GM18951 (cell line): ENCODE results near the gene ITPRID2.

Experiments
- POLR2A ChIP-seq: IDR thresholded peaks from 4 replicates; pipeline ENCODE4 v1.6.1; 2011; ENCODE audit warnings: mild to moderate bottlenecking; ENCODE audit not compliant: insufficient read length, insufficient read depth; ENCODE audit errors: extremely low read depth
- in situ Hi-C: fragments of 300-500 bp; cut with MboI; formaldehyde crosslinking; loops from one replicate; pipeline ENCODE4 v1.12.0; 2022; ENCODE audit warnings: low sequenced_read_pairs, mixed read lengths, inconsistent platforms; ENCODE audit not compliant: unreplicated experiment

The ITPRID2 gene

DNA sequence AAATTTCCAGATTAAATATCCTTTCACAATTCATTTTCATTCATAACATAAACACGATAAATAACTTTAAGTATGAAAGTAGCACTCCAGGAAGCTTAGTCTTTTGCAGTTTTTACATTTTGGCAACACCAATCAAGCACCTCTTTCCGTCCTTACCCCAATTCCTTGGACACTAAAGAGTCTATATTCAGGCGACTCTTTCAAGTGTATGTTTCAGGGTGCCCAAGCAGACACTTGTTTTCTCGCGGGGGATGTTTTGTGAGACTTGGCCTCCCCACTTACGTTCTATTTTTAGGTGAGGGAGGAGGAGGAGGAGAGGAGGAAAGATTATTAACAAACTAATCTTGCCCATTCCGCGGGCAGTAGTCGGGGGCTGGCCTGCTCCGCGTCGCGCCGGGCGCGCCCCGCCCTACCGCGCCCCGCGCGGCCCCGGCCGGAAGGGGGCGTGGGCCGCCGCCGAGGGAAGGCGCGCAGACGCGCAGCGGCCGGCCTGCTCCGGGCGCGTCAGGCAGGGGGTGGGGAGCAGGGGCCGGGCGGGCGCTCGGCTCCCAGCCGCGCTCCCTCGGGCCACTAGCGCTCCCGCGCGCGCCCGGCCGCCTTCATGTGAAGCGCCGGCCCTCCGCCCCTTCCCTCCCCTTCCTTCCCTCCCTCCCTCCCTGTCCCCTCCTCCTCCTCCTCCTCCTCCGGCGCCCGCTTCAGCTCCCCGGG lies at the start of gene ITPRID2:
Gene ITPRID2 (plus strand): TSS at position 473 of the 708 bp plus-strand sequence. CDS start 337 bp downstream, outside the sequence.
- no peak for TF ChIP-seq POLR2A
- in situ Hi-C loops: no loop called here

DNA sequence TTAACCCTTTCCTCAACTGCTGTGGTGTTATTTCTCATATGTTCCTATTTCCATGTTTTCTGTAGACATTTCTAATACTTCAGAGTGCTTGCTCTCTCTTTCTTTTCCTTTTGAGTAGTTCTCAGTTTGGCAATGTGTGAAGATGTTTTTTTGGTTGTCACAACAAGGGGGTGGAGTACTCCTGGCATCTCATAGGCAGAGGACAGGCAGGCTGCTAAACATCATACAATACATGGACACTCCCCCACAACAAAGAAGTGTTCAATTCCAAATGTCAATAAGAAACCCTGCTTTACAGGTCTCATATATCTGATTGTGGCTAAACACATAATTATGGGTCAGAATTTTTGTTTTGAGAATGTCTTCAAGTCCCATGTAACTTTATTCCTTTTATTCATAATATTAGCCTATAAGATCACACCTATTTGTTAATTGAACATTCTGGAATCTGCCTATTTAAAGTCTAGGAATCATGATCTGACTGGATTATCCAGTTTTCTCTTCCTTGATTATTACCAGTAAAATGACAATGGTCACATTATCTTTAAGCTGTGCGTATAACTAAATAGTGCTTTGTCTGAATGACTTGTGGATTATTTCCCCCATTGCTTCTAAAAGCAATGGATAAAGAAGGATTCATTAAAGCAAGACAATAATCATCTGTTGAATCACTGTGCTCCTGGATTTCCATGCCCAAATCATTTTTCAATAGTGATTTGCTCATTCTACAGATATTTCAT lies 46.8 kb upstream of the ITPRID2 start:
- in situ Hi-C loops: no loop called here
- no peak for TF ChIP-seq POLR2A

DNA sequence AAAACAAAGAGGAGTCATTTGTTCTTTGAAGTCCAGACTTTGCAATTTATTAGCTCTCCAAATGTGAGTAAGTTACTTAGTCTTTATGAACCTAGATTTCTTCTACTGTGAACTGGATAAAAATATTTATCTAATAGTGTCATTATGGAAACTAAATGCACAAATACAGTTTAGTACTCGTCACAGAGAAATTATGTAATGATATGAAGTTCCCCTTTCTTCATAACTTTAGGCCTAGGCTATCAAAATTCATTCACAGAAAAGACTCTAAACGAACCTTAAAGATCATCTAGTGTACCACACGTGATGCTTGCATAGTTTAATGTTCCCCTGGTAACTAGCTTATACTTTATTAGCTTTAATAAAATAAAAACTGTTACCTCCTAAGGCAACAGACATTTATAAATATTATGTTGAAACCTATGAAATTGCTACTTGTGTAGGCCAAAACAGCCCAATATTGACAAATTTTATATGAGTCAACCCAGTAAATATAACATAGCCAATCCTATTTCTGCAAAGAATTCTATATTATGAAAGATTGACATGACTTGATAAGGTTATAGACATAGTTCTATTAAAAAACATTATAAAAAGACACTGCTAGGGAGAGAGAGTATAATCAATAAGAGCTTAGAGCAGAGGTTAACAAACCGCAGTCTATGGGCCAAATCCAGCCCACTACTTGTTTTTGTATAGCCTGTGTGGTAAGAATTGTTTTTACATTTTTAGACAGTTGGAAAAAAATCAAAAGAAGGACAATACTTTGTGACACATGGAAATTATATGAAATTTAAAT lies 44.9 kb upstream of the ITPRID2 start:
- in situ Hi-C loops: no loop called here
- TF ChIP-seq POLR2A: no peak

DNA sequence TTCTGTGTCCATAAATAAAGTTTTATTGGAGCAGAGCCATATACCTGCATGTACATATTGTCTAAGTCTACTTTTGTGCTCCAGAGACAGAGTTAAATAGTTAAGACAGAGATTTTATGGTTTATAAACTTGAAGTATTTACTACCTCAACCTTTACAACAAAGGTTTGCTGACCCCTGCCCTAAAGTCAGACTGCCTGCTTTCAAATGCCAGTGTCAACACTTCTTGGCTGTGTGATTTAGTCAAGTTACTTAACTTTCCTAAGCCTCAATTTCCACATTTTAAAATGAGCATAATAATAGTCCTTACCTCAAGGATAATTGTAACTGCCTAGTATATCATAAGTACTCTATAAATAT lies 44.4 kb upstream of the ITPRID2 start:
- in situ Hi-C loops: no loop called here
- no peak for TF ChIP-seq POLR2A

DNA sequence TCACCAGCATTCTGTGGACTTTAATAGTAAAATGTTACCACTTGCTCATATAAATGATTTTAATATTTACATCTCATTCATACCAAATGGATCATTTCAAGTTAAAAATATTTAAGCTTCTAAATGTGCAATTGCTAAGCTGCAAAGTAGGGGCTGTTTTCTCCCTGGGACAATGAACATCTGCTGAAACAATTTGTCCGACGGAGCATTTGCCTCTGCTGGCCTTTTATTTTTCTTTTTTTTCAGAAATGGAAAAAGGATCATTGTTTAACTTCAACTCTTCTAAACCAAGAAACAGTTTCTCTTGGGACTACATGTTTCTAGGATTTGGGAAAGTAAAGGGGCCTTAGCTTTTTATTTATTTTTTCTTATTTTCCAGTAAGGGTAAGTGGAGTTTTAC lies 43.8 kb upstream of the ITPRID2 start:
- TF ChIP-seq POLR2A: no peak
- in situ Hi-C loops: no loop called here

DNA sequence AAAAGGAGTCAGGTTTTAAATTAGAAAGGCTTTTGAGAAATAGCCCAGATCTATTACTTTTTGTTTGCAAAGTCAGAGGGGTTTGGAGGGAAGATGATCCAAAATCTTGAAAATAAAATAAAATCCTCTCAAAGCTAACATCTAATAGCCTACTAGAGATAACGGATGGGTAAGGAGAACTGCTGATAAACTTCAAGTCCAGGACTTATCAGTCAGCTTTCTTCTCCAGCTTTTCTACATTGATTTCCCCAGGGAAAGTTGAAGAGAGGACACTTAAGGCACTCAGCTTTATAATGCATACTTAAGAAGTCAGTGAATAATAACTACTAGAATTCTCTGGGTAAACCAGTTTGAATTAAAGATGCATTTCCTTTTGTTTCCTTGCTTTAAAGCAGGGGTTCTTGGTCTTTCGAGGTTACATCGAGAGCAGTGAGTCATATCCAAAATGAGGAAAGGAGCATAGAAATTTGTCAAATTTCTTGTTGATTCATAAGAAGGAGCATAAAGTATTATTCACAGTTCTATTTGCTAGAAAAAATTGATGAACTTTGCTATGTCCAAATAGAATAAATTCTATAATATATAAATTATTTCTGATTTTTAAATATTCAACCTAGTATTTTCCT lies 43.2 kb upstream of the ITPRID2 start:
- no peak for TF ChIP-seq POLR2A
- in situ Hi-C loops: no loop called here

DNA sequence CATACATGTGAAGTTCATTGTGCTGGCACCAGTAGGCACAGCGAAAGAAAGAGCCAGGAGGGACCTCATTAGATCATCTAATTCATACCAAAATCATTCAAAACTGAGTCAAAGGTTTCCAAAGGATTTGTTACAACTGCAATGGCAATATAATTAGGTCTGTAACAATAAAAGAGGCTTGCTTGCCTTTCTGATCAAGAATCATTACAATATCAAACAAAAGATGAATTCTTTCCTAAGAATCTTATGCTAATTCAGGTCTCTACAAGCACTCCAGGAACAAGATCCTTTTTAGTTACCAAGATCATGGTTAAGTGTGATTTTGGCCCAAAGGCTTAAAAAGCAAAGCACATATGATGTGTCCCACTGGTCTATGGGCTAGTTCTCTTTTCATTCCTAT lies 41.9 kb upstream of the ITPRID2 start:
- no peak for TF ChIP-seq POLR2A
- in situ Hi-C loops: no loop called here

DNA sequence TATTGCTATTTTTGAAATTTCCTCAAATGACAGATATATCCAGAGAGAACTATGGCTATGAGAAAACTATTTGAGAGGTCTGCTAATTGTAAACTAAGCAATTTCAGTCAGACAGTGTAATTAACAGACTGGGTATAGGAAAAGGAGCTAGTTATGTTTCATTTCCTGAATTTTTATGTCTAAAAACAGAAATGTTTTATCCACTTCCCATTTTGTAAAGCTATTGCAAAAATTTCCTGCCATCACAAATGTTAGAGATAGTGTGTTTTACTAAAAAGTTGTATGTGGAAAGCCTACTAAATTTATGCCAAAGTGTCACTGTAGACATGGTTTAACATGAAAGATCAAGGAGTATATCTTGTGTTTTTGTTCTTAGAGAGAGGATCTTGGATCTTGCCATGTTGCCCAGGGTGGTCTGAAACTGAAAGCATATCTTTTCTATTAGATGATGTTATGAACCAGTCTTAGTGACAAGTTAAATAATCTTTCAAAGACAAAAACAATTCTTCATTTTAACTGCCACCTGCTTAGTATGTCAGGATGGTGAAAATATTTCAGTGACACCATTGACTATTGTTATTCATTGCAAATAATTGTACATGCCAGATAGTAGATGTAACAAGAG lies 40.5 kb upstream of the ITPRID2 start:
- no peak for TF ChIP-seq POLR2A
- in situ Hi-C loops: no loop called here

DNA sequence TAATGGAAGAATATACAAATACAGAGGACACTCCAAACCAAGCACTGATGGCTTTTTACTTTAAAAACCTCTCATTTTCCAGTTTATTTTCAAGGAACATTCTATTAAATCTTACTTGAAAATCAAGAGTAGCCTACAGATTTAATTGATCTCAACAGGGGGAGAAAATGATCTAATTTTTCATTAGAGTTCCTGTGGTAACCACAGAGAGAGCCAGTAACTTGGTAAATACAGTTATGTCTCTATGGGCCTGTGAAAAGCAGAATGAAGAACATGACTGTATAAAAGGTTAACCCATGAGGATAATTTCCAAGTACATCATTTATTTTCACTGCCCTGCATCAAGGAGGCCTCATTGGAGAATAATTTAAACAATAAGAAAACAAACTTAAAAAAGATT lies 39.8 kb upstream of the ITPRID2 start:
- TF ChIP-seq POLR2A: no peak
- in situ Hi-C loops: no loop called here

DNA sequence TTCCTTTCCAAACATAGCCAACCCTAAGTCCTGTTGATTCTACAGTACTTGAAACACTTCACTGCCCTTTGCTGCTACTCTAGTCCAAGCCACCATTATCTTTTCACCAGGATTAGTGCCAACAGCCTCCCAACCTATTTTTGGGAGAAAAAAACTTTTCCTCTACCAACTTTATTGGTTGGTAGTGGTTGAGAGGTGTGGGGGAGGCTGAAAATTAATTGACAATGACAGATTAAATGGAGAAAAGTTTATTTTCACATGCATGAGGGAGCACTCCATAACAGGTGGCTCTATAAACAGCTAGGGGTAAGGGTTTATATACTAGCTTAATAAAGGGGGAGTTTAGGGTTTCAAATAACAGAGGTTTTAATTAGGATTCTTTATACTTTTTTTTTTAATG lies 37.8 kb upstream of the ITPRID2 start:
- in situ Hi-C loops: no loop called here
- TF ChIP-seq POLR2A: no peak

DNA sequence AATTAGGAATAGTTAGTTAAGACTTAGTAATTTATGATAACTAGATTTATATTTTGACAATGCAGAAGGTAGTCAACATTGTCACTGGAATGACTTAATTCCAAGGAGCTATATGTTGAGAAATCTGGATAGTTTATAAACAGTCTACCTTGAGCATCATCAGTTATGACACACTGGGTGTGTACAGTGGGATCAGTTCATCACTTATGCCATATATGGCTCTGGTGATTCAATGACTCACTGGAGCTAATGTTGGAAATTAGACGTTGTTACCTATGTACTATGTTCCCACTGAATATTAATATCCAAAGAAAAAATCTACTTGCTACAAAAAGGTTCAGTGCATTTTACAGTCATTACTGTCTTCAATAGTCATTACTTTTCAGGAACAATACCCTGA lies 34.0 kb upstream of the ITPRID2 start:
- TF ChIP-seq POLR2A: no peak
- in situ Hi-C loops: no loop called here

DNA sequence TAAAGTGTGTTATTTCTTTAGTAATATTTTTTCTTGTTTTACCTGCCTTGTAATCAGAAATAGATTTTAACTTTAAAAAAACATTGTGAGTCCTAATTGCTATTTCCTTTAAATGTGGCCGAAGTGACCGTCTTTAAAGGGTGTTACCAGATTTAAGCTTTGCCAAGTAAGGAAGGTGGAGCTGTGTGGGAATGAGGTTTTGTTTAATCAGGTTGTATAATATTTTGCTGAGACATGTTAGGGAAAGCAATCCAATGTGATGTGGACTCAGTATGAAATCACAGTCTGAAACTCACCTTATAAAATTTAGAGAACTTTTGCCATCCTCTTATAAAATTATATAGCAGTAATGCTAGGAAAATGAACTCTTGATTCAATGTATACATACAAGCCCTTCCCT lies 32.9 kb upstream of the ITPRID2 start:
- no peak for TF ChIP-seq POLR2A
- in situ Hi-C loops: no loop called here

DNA sequence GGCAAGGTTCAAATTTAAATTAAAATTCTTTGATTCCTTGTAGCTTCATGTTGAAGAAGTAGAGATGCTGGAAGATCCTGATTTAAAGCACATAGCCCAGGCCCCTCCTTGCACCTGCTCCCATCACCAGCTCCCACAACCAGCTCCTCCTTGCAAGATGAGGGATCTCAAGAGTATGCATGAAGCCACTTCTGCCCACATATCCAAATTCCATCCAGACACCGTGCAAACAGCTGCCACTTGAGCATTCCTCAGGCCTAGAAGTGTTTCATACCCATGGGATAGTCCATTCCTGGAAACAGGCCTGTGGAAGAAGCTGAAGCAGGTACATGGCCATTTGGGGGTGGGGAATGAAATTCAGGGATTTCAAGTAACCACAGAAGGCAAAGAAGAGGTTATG lies 32.4 kb upstream of the ITPRID2 start:
- in situ Hi-C loops: no loop called here
- TF ChIP-seq POLR2A: no peak
